ENCODE results near the gene LCE5A.

- TF ChIP-seq CTCF (IDR thresholded peaks at IDR 0.05), result no peak
- TF ChIP-seq ZFX (IDR thresholded peaks at IDR 0.05; ENCODE audit: borderline replicate concordance), result no peak
Measured at GRCh38 chr1:152510503-152510902, at the start of gene LCE5A.
